HCT116 (cell line): ENCODE measurements around the gene EXOC6B. TPM values are rescaled to one million over a fixed set of nuclear protein-coding genes. Genes with fewer than 3 reads are reported as not detected.

ENCODE experiments used
- ATAC-seq: fragments of 200-7000 bp; cut with Tn5 transposase; 2 replicates; pipeline ENCODE4 v1.9.1; 2020; ENCODE audit warnings: mild to moderate bottlenecking, moderate library complexity
- BruUV-seq: library from RNA; stranded (reverse); fragments of 400-500 nt; replicated peaks from 2 replicates; lab custom pipeline; 2021; lab: Mats Ljungman, UMichigan
- CTCF ChIA-PET: fragments of 300-600 bp; sonication (Branson Sonifier 250); formaldehyde crosslinking; loops from one replicate; lab custom pipeline; 2021; ENCODE audit warnings: antibody characterized with exemption; lab: Charles Lee
- POLR2A ChIA-PET: fragments of 300-600, 350-600 bp; sonication (Branson Sonifier 250); formaldehyde crosslinking; loops from one replicate; lab custom pipeline; 2021; ENCODE audit warnings: antibody characterized with exemption; lab: Charles Lee
- RAD21 ChIA-PET, 2 experiments: fragments of 300-600 bp; sonication (Branson Sonifier 250); formaldehyde crosslinking; loops; one replicate each; lab custom pipeline; 2023; ENCODE audit warnings: low total read pairs in 2 of 2; ENCODE audit not compliant: uncharacterized antibody in 2 of 2, unreplicated experiment in 2 of 2, low non-redundant PET in 1 of 2; lab: Charles Lee
- DNase-seq: peaks from one replicate; pipeline ENCODE4 v3.0.0-alpha.2; 2010; ENCODE audit warnings: low read depth, low spot score
- H2AFZ ChIP-seq: fragments of 200-600 bp; shearing (Covaris generic), sonication (generic); 2 replicates; pipeline ENCODE4 v1.6.1; 2017; ENCODE audit warnings: low read depth, mixed run types, mixed read lengths, antibody characterized with exemption, low read length; ENCODE audit not compliant: poor library complexity, severe bottlenecking
- H3K27ac ChIP-seq: 2 replicates; pipeline ENCODE4 v1.5.1; 2012; ENCODE audit warnings: low read depth, low read length
- H3K27me3 ChIP-seq: fragments of 200-600 bp; sonication (generic); 2 replicates; pipeline ENCODE4 v1.6.1; 2016; ENCODE audit warnings: mixed run types, low read length, mixed read lengths; ENCODE audit not compliant: insufficient read depth
- H3K36me3 ChIP-seq, 2 experiments: fragments of 200-500 bp in 1 of 2; fragments of 200-600 bp in 1 of 2; sonication (Bioruptor generic) in 1 of 2; sonication (generic) in 1 of 2; 2 replicates each; pipeline versions ENCODE4 v1.5.1 to v1.6.1; 2014 to 2016; ENCODE audit warnings: low read length in 2 of 2, inconsistent platforms in 1 of 2, mixed read lengths in 1 of 2, mixed run types in 1 of 2; ENCODE audit not compliant: insufficient read depth in 2 of 2, control insufficient read depth in 1 of 2
- H3K4me1 ChIP-seq, 2 experiments: fragments of 200-600 bp in 1 of 2; sonication (generic) in 1 of 2; 2 replicates each; pipeline versions ENCODE4 v1.5.1 to v1.6.1; 2012 to 2017; ENCODE audit warnings: low read length in 2 of 2, inconsistent platforms in 1 of 2, mild to moderate bottlenecking in 1 of 2, mixed read lengths in 1 of 2, mixed run types in 1 of 2, moderate library complexity in 1 of 2; ENCODE audit not compliant: insufficient read depth in 2 of 2, control insufficient read depth in 1 of 2
- H3K4me2 ChIP-seq: fragments of 200-600 bp; sonication (generic); 2 replicates; pipeline ENCODE4 v1.6.1; 2017; ENCODE audit warnings: mixed run types, low read length, mixed read lengths
- H3K4me3 ChIP-seq, 2 experiments: fragments of 200-600 bp in 1 of 2; sonication (generic) in 1 of 2; replicated peaks in 1 of 2; 2 replicates each; pipeline ENCODE4 v1.5.1; 2011 to 2016; ENCODE audit warnings: low read length in 2 of 2, control low read depth in 1 of 2, low read depth in 1 of 2, mild to moderate bottlenecking in 1 of 2, mixed read lengths in 1 of 2, mixed run types in 1 of 2
- H3K79me2 ChIP-seq: fragments of 200-600 bp; sonication (generic); 2 replicates; pipeline ENCODE4 v1.6.1; 2017; ENCODE audit warnings: mild to moderate bottlenecking, mixed run types, low read length, moderate library complexity, mixed read lengths; ENCODE audit not compliant: insufficient read depth
- H3K9ac ChIP-seq: fragments of 200-600 bp; sonication (generic); 2 replicates; pipeline ENCODE4 v1.6.1; 2016; ENCODE audit warnings: low read length, mixed read lengths
- H3K9me2 ChIP-seq: fragments of 200-600 bp; sonication (generic), shearing (Covaris generic); 2 replicates; pipeline ENCODE4 v1.6.1; 2017; ENCODE audit warnings: mixed run types, mild to moderate bottlenecking, moderate library complexity; ENCODE audit not compliant: insufficient read depth
- H3K9me3 ChIP-seq, 2 experiments: fragments of 200-500 bp in 1 of 2; fragments of 200-600 bp in 1 of 2; sonication (Bioruptor generic) in 1 of 2; sonication (generic) in 1 of 2; 2 replicates each; pipeline ENCODE4 v1.6.1; 2014 to 2017; ENCODE audit warnings: low read length in 2 of 2, mixed read lengths in 2 of 2, inconsistent platforms in 1 of 2, low read depth in 1 of 2, mild to moderate bottlenecking in 1 of 2, mixed run types in 1 of 2, moderate library complexity in 1 of 2; ENCODE audit not compliant: control insufficient read depth in 1 of 2, insufficient read depth in 1 of 2
- H4K20me1 ChIP-seq: fragments of 200-600 bp; sonication (generic), shearing (Covaris generic); 2 replicates; pipeline ENCODE4 v1.6.1; 2017; ENCODE audit warnings: mixed run types, mild to moderate bottlenecking, moderate library complexity; ENCODE audit not compliant: insufficient read depth
- CEBPB ChIP-seq: IDR thresholded peaks from 2 replicates; pipeline ENCODE4 v1.6.1; 2012; ENCODE audit warnings: low read depth
- CTCF ChIP-seq, 3 experiments: fragments of 200-600 bp in 1 of 3; sonication (generic) in 1 of 3; IDR thresholded peaks in 2 of 3; conservative IDR thresholded peaks in 1 of 3; 2 replicates each; pipeline ENCODE4 v1.5.1; 2012 to 2017; ENCODE audit warnings: low read depth in 2 of 3, low read length in 2 of 3, antibody characterized with exemption in 1 of 3, borderline replicate concordance in 1 of 3, control low read depth in 1 of 3, mild to moderate bottlenecking in 1 of 3, mixed read lengths in 1 of 3, mixed run types in 1 of 3, moderate library complexity in 1 of 3; ENCODE audit not compliant: insufficient read depth in 1 of 3
- EZH2phosphoT487 ChIP-seq: fragments of 200-600 bp; IDR thresholded peaks from 2 replicates; pipeline ENCODE4 v1.6.1; 2018; ENCODE audit warnings: antibody characterized with exemption, borderline replicate concordance
- JUND ChIP-seq: IDR thresholded peaks from 2 replicates; pipeline ENCODE4 v1.6.1; 2012
- POLR2AphosphoS5 ChIP-seq: IDR thresholded peaks from 2 replicates; pipeline ENCODE4 v1.6.1; 2011; ENCODE audit warnings: mild to moderate bottlenecking, low read depth, low read length, moderate library complexity
- SIN3A ChIP-seq: IDR thresholded peaks from 2 replicates; pipeline ENCODE4 v1.6.1; 2012; ENCODE audit warnings: low read depth
- intact Hi-C: fragments of 100-400 bp; cut with micrococcal nuclease; formaldehyde crosslinking; loops from 2 replicates; pipeline ENCODE4 v1.10.0; 2022
- total RNA-seq: library from RNA; stranded (reverse); gene quantifications from one replicate; pipeline ENCODE4 v1.2.1, GENCODE V29; 2021; ENCODE audit not compliant: unreplicated experiment

Gene EXOC6B
- total RNA-seq, 1 experiment from 2014 or later, result 25.4 TPM

GRCh38 chr2:72698300-72698699 is 127.5 kb downstream of the EXOC6B start:
- H3K79me2 ChIP-seq, result no peaks in the 10 kb centered on the region
- no peaks in the 10 kb centered on the region for H3K27me3 ChIP-seq
- no peak for ATAC-seq
- no peak overlapping the region for H3K4me3 ChIP-seq
- no peak overlapping the region for H3K4me2 ChIP-seq
- no peak overlapping the region for H3K27ac ChIP-seq
- H4K20me1 ChIP-seq, result no peaks in the 10 kb centered on the region
- DNase-seq, result no peak
- no peak overlapping the region for H3K9ac ChIP-seq
- H3K9me3 ChIP-seq, result no peaks in the 10 kb centered on the region
- ChIA-PET RAD21 (no interaction called here), POLR2A (no interaction called here), CTCF (no interaction called here)
- BruUV-seq, result no TSS peak
- peaks cover 0 to 8% of the 10 kb centered on the region in 2 experiments; a peak in 3 of 4 replicates for H3K4me1 ChIP-seq
- H3K9me2 ChIP-seq, result no peaks in the 10 kb centered on the region
- no peak for TF ChIP-seq JUND
- TF ChIP-seq, all 23 proteins: peak for 0
- intact Hi-C loops, result no loop called here
- H2AFZ ChIP-seq, result no peak overlapping the region
- no peaks in the 10 kb centered on the region for H3K36me3 ChIP-seq

GRCh38 chr2:72696559-72696958 is 129.3 kb downstream of the EXOC6B start:
- Histone ChIP-seq H3K79me2 (no peaks in the 10 kb centered on the region), H3K27me3 (no peaks in the 10 kb centered on the region)
- RAD21 ChIA-PET, result no interaction called here
- no TSS peak for BruUV-seq
- no peak for TF ChIP-seq SIN3A
- TF ChIP-seq CTCF (IDR thresholded peaks at IDR 0.05 in 2 of 3, conservative IDR thresholded peaks at IDR 0.05 in 1 of 3; ENCODE audit: borderline replicate concordance in 1 of 3, insufficient read depth in 1 of 3, low read depth in 2 of 3, low read length in 2 of 3), result no peak
- no peak for TF ChIP-seq POLR2AphosphoS5
- TF ChIP-seq CEBPB, result no peak
- TF ChIP-seq EZH2phosphoT487, result no peak
- TF ChIP-seq, all 23 proteins: peak for 0
- Histone ChIP-seq H3K4me1 (peaks cover 0 to 8% of the 10 kb centered on the region in 2 experiments; a peak in 3 of 4 replicates), H3K9me2 (no peaks in the 10 kb centered on the region), H3K9ac (no peak overlapping the region), H2AFZ (no peak overlapping the region), H3K4me2 (no peak overlapping the region), H3K27ac (no peak overlapping the region), H3K4me3 (no peak overlapping the region), H3K36me3 (no peaks in the 10 kb centered on the region), H3K9me3 (no peaks in the 10 kb centered on the region), H4K20me1 (no peaks in the 10 kb centered on the region)
- no peak for DNase-seq
- ChIA-PET CTCF (no interaction called here), POLR2A (no interaction called here)
- intact Hi-C loops, result no loop called here
- no peak for ATAC-seq
